ENCODE data around the gene PLXDC2.
"Not testable (repeated sequence)": the region's sequence is repeated elsewhere in the genome, so short reads cannot be mapped to it uniquely, and the experiment has no call there.

Gene PLXDC2

GRCh38 chr10:19998482-19998881, 182.2 kb downstream of the PLXDC2 start:
- H3K9me3 Mint-ChIP-seq = no peaks in the 10 kb centered on the region
- TF ChIP-seq CTCF (IDR thresholded peaks at IDR 0.05; ENCODE audit: unreplicated experiment in 3 of 3) = no peak
- H3K36me3 Mint-ChIP-seq (ENCODE audit: low read depth) = peaks cover 22% of the 10 kb centered on the region
- H3K4me1 Mint-ChIP-seq = peaks cover 21% of the 10 kb centered on the region
- peak overlapping the region; percentile 40 to 76 (median 59) for H3K27ac Mint-ChIP-seq
- no peak overlapping the region for H3K4me3 Mint-ChIP-seq
- H3K27me3 Mint-ChIP-seq (ENCODE audit: low read depth) = no peaks in the 10 kb centered on the region

GRCh38 chr10:19999431-19999830, 183.2 kb downstream of the PLXDC2 start:
- Mint-ChIP-seq H3K4me3 (no peak overlapping the region), H3K9me3 (no peaks in the 10 kb centered on the region), H3K36me3 (ENCODE audit: low read depth) (peaks cover 25% of the 10 kb centered on the region), H3K27ac (peak overlapping the region in 2 of 3 experiments; percentile 27 to 40), H3K27me3 (ENCODE audit: low read depth) (no peaks in the 10 kb centered on the region), H3K4me1 (peaks cover 21% of the 10 kb centered on the region)
- no peak for TF ChIP-seq CTCF (IDR thresholded peaks at IDR 0.05; ENCODE audit: unreplicated experiment in 3 of 3)

GRCh38 chr10:20002026-20002425, 185.8 kb downstream of the PLXDC2 start:
- H3K9me3 Mint-ChIP-seq; H3K27ac Mint-ChIP-seq; H3K4me3 Mint-ChIP-seq; H3K27me3 Mint-ChIP-seq (ENCODE audit: low read depth): not testable (repeated sequence)
- Mint-ChIP-seq H3K36me3 (ENCODE audit: low read depth) (peaks cover 30% of the 10 kb centered on the region), H3K4me1 (peaks cover 21% of the 10 kb centered on the region)

- H3K9me3 Mint-ChIP-seq = no peaks in the 10 kb centered on the region
- no peak overlapping the region for H3K4me3 Mint-ChIP-seq
- H3K27me3 Mint-ChIP-seq (ENCODE audit: low read depth) = no peaks in the 10 kb centered on the region
- H3K27ac Mint-ChIP-seq = no peak overlapping the region
- H3K36me3 Mint-ChIP-seq (ENCODE audit: low read depth) = peaks cover 30% of the 10 kb centered on the region
- peaks cover 20% of the 10 kb centered on the region for H3K4me1 Mint-ChIP-seq
- no peak for TF ChIP-seq CTCF (IDR thresholded peaks at IDR 0.05; ENCODE audit: unreplicated experiment in 3 of 3)
Measured at GRCh38 chr10:20002657-20003056, 186.4 kb downstream of the PLXDC2 start.

- Mint-ChIP-seq H3K4me1 (peaks cover 5% of the 10 kb centered on the region), H3K27ac (peak overlapping the region in 1 of 3 experiments; percentile 13), H3K9me3 (no peaks in the 10 kb centered on the region), H3K36me3 (ENCODE audit: low read depth) (peaks cover 34% of the 10 kb centered on the region), H3K4me3 (no peak overlapping the region), H3K27me3 (ENCODE audit: low read depth) (no peaks in the 10 kb centered on the region)
- no peak for TF ChIP-seq CTCF (IDR thresholded peaks at IDR 0.05; ENCODE audit: unreplicated experiment in 3 of 3)
Measured at GRCh38 chr10:20004087-20004523, 187.9 kb downstream of the PLXDC2 start.

- no peak for TF ChIP-seq CTCF (IDR thresholded peaks at IDR 0.05; ENCODE audit: unreplicated experiment in 3 of 3)
- no peaks in the 10 kb centered on the region for H3K9me3 Mint-ChIP-seq
- H3K36me3 Mint-ChIP-seq (ENCODE audit: low read depth) = peaks cover 34% of the 10 kb centered on the region
- H3K4me1 Mint-ChIP-seq = no peaks in the 10 kb centered on the region
- H3K27me3 Mint-ChIP-seq (ENCODE audit: low read depth) = no peaks in the 10 kb centered on the region
- H3K27ac Mint-ChIP-seq = peak overlapping the region in 1 of 3 experiments; percentile 30
- H3K4me3 Mint-ChIP-seq = no peak overlapping the region
Measured at GRCh38 chr10:20005638-20006037, 189.4 kb downstream of the PLXDC2 start.
